Suprapubic skin (tissue), 4 donors: ENCODE measurements around the gene TMEM72. TPM values are rescaled to one million over a fixed set of nuclear protein-coding genes. Genes with fewer than 3 reads are reported as not detected.

Experiments
- DNase-seq, 2 donors: peaks; one replicate each; pipeline ENCODE4 v3.0.0-alpha.2; 2019; ENCODE audit warnings: low spot score in 2 of 2
- H3K27ac ChIP-seq: fragments of 200-600 bp; sonication (generic); one replicate; pipeline ENCODE4 v1.5.1; 2019
- H3K27me3 ChIP-seq: fragments of 200-600 bp; sonication (generic); one replicate; pipeline ENCODE4 v1.5.1; 2019
- H3K36me3 ChIP-seq: fragments of 200-600 bp; sonication (generic); one replicate; pipeline ENCODE4 v1.5.1; 2019
- H3K4me1 ChIP-seq: fragments of 200-600 bp; sonication (generic); one replicate; pipeline ENCODE4 v1.5.1; 2019
- H3K4me3 ChIP-seq: fragments of 200-600 bp; sonication (generic); one replicate; pipeline ENCODE4 v1.5.1; 2019; ENCODE audit warnings: mild to moderate bottlenecking
- H3K9me3 ChIP-seq: fragments of 200-600 bp; sonication (generic); one replicate; pipeline ENCODE4 v1.5.1; 2019
- CTCF ChIP-seq, 2 donors: fragments of 200-600 bp in 1 of 2; fragments of 450-650 bp in 1 of 2; sonication (generic) in 1 of 2; IDR thresholded peaks; one replicate each; pipeline ENCODE4 v1.5.1; 2016 to 2019; ENCODE audit warnings: antibody characterized with exemption in 2 of 2, mild to moderate bottlenecking in 1 of 2, moderate library complexity in 1 of 2
- EP300 ChIP-seq: sonication (generic); formaldehyde crosslinking; IDR thresholded peaks from one replicate; pipeline ENCODE4 v1.6.1; 2017; ENCODE audit warnings: antibody characterized with exemption
- POLR2A ChIP-seq, 2 donors: fragments of 450-650 bp; IDR thresholded peaks; one replicate each; pipeline ENCODE4 v1.6.1; 2017; ENCODE audit warnings: antibody characterized with exemption in 2 of 2, mild to moderate bottlenecking in 2 of 2, moderate library complexity in 2 of 2
- POLR2AphosphoS5 ChIP-seq, 3 donors: sonication (generic); formaldehyde crosslinking; IDR thresholded peaks; one replicate each; pipeline ENCODE4 v1.6.1; 2017; ENCODE audit warnings: antibody characterized with exemption in 3 of 3
- WGBS: methylation state at CpG from one replicate; pipeline ENCODE4 v1.1.5; 2018; 5-methylcytosine and 5-hydroxymethylcytosine counted together
- total RNA-seq, 4 donors: library from RNA; depleted of rRNA; stranded (reverse); fragments of >200 nt; gene quantifications; one replicate each; pipeline ENCODE4 v1.1.0, GENCODE V29; 2016

TMEM72 gene
- total RNA-seq, 4 donors from 2014 or later, result not detected

DNA sequence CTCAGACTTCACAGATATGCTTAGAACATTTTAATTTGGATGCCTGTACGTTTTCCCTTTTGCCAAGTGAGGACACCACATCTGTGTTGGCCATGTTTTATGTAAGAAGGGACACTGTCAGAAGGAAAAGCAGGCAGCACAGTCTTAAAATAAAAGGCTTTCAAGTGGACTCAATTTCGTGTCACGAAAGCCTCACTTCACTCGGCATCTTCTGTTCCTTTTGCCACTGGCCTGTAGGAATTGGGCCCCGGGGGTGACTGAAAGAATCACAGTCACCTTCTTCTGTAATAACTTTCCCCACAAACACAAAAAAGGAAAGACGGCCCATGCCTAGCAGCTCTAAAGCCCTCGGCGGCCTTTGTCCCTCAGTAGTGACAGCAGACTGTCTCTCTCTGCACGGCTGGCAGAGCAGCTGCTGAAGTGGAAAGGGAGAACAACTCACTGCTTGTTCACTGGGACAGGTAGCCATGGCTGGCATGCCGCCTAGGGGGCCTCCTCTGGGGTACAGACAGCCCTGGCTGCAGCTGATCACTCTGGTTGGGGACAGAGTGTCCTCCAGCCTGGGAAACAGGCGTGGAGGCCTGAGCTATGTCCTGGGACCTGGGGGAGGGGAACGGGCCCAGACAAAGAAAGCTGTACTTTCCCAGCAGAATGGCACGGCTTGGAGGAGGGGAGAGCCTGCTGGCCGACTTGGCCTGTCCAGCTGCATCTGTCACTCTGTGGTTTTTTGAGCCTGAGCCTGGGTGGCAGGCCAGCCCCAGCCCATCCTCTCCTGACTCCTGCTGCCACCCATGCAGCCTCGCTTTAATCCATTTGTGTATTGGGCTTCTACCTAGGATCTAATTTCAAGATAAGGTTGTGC, 52.9 kb downstream of the TMEM72 start:
- Histone ChIP-seq H3K9me3 (no peaks in the 10 kb centered on the region), H3K27me3 (no peaks in the 10 kb centered on the region), H3K4me1 (peaks cover 92% of the 10 kb centered on the region), H3K36me3 (no peaks in the 10 kb centered on the region), H3K27ac (peak overlapping the region; percentile 82), H3K4me3 (peak overlapping the region; percentile 75)
- TF ChIP-seq POLR2AphosphoS5 (IDR thresholded peaks at IDR 0.05) (peak in 1 of 3 donors; percentile 43), EP300 (no peak)
- peak in 1 of 2 donors; percentile 67 for DNase-seq
- WGBS, result 61% methylated on average over 8 of the region's 15 CpGs

- H3K4me3 ChIP-seq, result no peak overlapping the region
- DNase-seq, result no peak
- H3K27ac ChIP-seq, result peak overlapping the region; percentile 82
- H3K4me1 ChIP-seq, result peaks cover 85% of the 10 kb centered on the region
- no peaks in the 10 kb centered on the region for H3K27me3 ChIP-seq
- H3K36me3 ChIP-seq, result no peaks in the 10 kb centered on the region
- no peaks in the 10 kb centered on the region for H3K9me3 ChIP-seq
- 94% methylated on average over 1 of the region's 1 CpG for WGBS
- no peak for TF ChIP-seq EP300
- no peak for TF ChIP-seq CTCF (IDR thresholded peaks at IDR 0.05)
- no peak for TF ChIP-seq POLR2A (IDR thresholded peaks at IDR 0.05)
- no peak for TF ChIP-seq POLR2AphosphoS5 (IDR thresholded peaks at IDR 0.05)
Measured at GRCh38 chr10:44965104-44965503, 54.0 kb downstream of the TMEM72 start.

GRCh38 chr10:44965651-44966097, 54.5 kb downstream of the TMEM72 start:
- Histone ChIP-seq H3K4me1 (peaks cover 79% of the 10 kb centered on the region), H3K4me3 (no peak overlapping the region), H3K27ac (peak overlapping the region; percentile 82), H3K27me3 (no peaks in the 10 kb centered on the region), H3K9me3 (no peaks in the 10 kb centered on the region), H3K36me3 (peaks cover 2% of the 10 kb centered on the region)
- peak in 1 of 2 donors; percentile 52 for DNase-seq
- WGBS, result 91% methylated on average over 6 of the region's 6 CpGs
- TF ChIP-seq POLR2A (IDR thresholded peaks at IDR 0.05) (no peak), POLR2AphosphoS5 (IDR thresholded peaks at IDR 0.05) (no peak), CTCF (IDR thresholded peaks at IDR 0.05) (no peak), EP300 (no peak)

GRCh38 chr10:44966129-44966815, 55.1 kb downstream of the TMEM72 start:
- Histone ChIP-seq H3K9me3 (no peaks in the 10 kb centered on the region), H3K27ac (peak overlapping the region; percentile 82), H3K4me1 (peaks cover 75% of the 10 kb centered on the region), H3K4me3 (no peak overlapping the region), H3K36me3 (peaks cover 7% of the 10 kb centered on the region), H3K27me3 (no peaks in the 10 kb centered on the region)
- DNase-seq, result no peak
- 75% methylated on average over 8 of the region's 8 CpGs for WGBS
- TF ChIP-seq EP300, result no peak
- no peak for TF ChIP-seq POLR2AphosphoS5 (IDR thresholded peaks at IDR 0.05)
- no peak for TF ChIP-seq POLR2A (IDR thresholded peaks at IDR 0.05)
- no peak for TF ChIP-seq CTCF (IDR thresholded peaks at IDR 0.05)

- no peaks in the 10 kb centered on the region for H3K27me3 ChIP-seq
- H3K9me3 ChIP-seq, result no peaks in the 10 kb centered on the region
- H3K36me3 ChIP-seq, result peaks cover 12% of the 10 kb centered on the region
- H3K27ac ChIP-seq, result peak overlapping the region; percentile 28
- H3K4me1 ChIP-seq, result peaks cover 68% of the 10 kb centered on the region
- WGBS, result 95% methylated on average over 8 of the region's 8 CpGs
- peak; percentile 46 to 47 for DNase-seq
- no peak overlapping the region for H3K4me3 ChIP-seq
- no peak for TF ChIP-seq EP300
- no peak for TF ChIP-seq CTCF (IDR thresholded peaks at IDR 0.05)
- no peak for TF ChIP-seq POLR2A (IDR thresholded peaks at IDR 0.05)
- TF ChIP-seq POLR2AphosphoS5 (IDR thresholded peaks at IDR 0.05), result no peak
Measured at GRCh38 chr10:44966816-44967509, 55.8 kb downstream of the TMEM72 start.
